Loucy (cell line): ENCODE measurements around the gene ALCAM.
"Not testable (repeated sequence)": the region's sequence is repeated elsewhere in the genome, so short reads cannot be mapped to it uniquely, and the experiment has no call there.

Experiments
- H2AFZ ChIP-seq: fragments of 200-600 bp; sonication (generic); 2 replicates; pipeline ENCODE4 v1.6.0; 2016; ENCODE audit warnings: antibody characterized with exemption, mild to moderate bottlenecking, low read length, moderate library complexity
- H3F3A ChIP-seq: fragments of 200-600 bp; 2 replicates; pipeline ENCODE4 v1.6.0; 2016; ENCODE audit warnings: antibody characterized with exemption, low read depth, mild to moderate bottlenecking
- H3K27me3 ChIP-seq: fragments of 200-600 bp; sonication (generic); 2 replicates; pipeline ENCODE4 v1.6.1; 2014; ENCODE audit warnings: low read length, mild to moderate bottlenecking; ENCODE audit not compliant: insufficient read depth, poor library complexity, severe bottlenecking
- H3K36me3 ChIP-seq: fragments of 200-600 bp; sonication (generic); 2 replicates; pipeline ENCODE4 v1.6.1; 2016; ENCODE audit warnings: low read length; ENCODE audit not compliant: insufficient read depth
- H3K4me1 ChIP-seq: fragments of 200-600 bp; sonication (generic); 2 replicates; pipeline ENCODE4 v1.5.1; 2014; ENCODE audit warnings: low read length, mild to moderate bottlenecking; ENCODE audit not compliant: insufficient read depth, poor library complexity, severe bottlenecking
- H3K4me2 ChIP-seq: fragments of 200-600 bp; sonication (generic); 2 replicates; pipeline ENCODE4 v1.6.0; 2014; ENCODE audit warnings: antibody characterized with exemption, low read length, low read depth, mild to moderate bottlenecking; ENCODE audit not compliant: poor library complexity, severe bottlenecking
- H3K4me3 ChIP-seq: fragments of 200-600 bp; sonication (generic); 2 replicates; pipeline ENCODE4 v1.5.1; 2014; ENCODE audit warnings: low read length, mild to moderate bottlenecking, mixed read lengths; ENCODE audit not compliant: poor library complexity, severe bottlenecking
- H3K79me2 ChIP-seq: fragments of 200-600 bp; sonication (generic); 2 replicates; pipeline ENCODE4 v1.6.1; 2014; ENCODE audit warnings: low read length; ENCODE audit not compliant: insufficient read depth
- H3K9ac ChIP-seq: fragments of 200-600 bp; sonication (generic); 2 replicates; pipeline ENCODE4 v1.6.0; 2014; ENCODE audit warnings: mild to moderate bottlenecking, low read depth, low read length, moderate library complexity; ENCODE audit not compliant: poor library complexity, severe bottlenecking
- H3K9me2 ChIP-seq: fragments of 200-600 bp; sonication (generic); replicated peaks from 2 replicates; pipeline ENCODE4 v1.6.1; 2016; ENCODE audit warnings: low read depth, low read length, mixed read lengths
- H3K9me3 ChIP-seq: fragments of 200-600 bp; sonication (generic); 2 replicates; pipeline ENCODE4 v1.6.1; 2014; ENCODE audit warnings: mild to moderate bottlenecking, antibody characterized with exemption, low read length, low read depth; ENCODE audit not compliant: insufficient read depth
- H4K20me1 ChIP-seq: fragments of 200-600 bp; sonication (generic); 2 replicates; pipeline ENCODE4 v1.6.0; 2014; ENCODE audit warnings: antibody characterized with exemption, low read length, mild to moderate bottlenecking; ENCODE audit not compliant: insufficient read depth, poor library complexity, severe bottlenecking
- EZH2phosphoT487 ChIP-seq: fragments of 200-600 bp; IDR thresholded peaks from 2 replicates; pipeline ENCODE4 v1.6.1; 2018; ENCODE audit warnings: antibody characterized with exemption, mild to moderate bottlenecking, moderate library complexity, borderline replicate concordance
- TF ChIP-seq, protein P1 (sequence below): fragments of 200-600 bp; sonication (generic); conservative IDR thresholded peaks from 2 replicates; pipeline ENCODE4 v1.5.1; 2014; ENCODE audit warnings: mild to moderate bottlenecking, antibody characterized with exemption, low read length

The ALCAM gene

DNA sequence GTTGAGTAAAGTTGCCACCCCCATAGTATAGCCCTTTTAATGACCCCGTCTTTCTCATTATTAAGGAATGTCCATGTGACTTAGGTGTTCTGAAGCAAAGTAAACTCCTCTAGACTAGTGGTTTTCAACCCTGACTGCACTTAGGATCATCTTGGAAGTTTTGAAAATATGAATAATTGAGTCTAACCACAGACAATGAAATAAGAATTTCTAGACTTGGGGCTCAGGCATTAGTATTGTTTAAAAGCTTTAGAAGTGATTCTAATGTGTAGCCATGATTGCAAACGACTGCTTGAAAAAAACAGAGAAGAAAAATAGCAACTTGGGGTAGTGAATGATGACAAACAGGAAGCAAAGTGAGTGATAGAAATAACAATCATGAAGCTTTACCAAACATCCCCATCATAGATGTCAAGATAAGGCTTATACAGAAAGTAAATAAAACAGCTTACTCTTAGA, 35.0 kb downstream of the ALCAM start:
- Histone ChIP-seq H3K9ac (no peak overlapping the region), H3K9me2 (no peaks in the 10 kb centered on the region), H3K27me3 (no peaks in the 10 kb centered on the region), H2AFZ (no peak overlapping the region), H3K4me2 (no peak overlapping the region), H4K20me1 (no peaks in the 10 kb centered on the region), H3F3A (no peaks in the 10 kb centered on the region), H3K36me3 (no peaks in the 10 kb centered on the region), H3K4me3 (no peak overlapping the region), H3K79me2 (no peaks in the 10 kb centered on the region), H3K4me1 (no peaks in the 10 kb centered on the region), H3K9me3 (no peaks in the 10 kb centered on the region)
- TF ChIP-seq, protein P1, sequence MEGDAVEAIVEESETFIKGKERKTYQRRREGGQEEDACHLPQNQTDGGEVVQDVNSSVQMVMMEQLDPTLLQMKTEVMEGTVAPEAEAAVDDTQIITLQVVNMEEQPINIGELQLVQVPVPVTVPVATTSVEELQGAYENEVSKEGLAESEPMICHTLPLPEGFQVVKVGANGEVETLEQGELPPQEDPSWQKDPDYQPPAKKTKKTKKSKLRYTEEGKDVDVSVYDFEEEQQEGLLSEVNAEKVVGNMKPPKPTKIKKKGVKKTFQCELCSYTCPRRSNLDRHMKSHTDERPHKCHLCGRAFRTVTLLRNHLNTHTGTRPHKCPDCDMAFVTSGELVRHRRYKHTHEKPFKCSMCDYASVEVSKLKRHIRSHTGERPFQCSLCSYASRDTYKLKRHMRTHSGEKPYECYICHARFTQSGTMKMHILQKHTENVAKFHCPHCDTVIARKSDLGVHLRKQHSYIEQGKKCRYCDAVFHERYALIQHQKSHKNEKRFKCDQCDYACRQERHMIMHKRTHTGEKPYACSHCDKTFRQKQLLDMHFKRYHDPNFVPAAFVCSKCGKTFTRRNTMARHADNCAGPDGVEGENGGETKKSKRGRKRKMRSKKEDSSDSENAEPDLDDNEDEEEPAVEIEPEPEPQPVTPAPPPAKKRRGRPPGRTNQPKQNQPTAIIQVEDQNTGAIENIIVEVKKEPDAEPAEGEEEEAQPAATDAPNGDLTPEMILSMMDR: no peak
- no peak for TF ChIP-seq EZH2phosphoT487

DNA sequence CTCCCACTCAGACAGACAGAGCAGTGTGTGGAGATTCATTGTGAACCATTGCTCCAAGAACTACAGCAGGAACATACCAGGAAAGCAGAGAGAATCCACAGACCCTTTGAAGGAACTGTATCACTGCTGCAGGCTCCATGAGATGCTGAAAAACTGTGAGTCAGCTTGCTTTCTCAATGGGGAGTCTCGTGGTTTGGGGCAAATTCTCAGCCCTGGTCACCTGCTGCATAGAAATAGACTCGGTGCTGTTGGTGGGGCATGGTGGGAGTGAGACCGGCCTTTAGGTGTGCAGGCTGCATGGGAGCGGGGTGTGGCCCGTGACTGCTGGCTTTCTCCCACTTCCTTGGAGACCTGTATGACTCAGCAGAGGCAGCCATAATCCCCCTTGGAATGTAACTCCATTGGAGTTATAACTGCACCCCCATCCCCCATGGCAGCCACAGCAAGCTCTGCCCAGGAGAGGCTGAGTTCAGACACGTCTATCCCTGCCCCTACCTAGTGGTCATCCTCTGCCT, 35.6 kb downstream of the ALCAM start:
- H3K4me2 ChIP-seq: no peak overlapping the region
- no peaks in the 10 kb centered on the region for H3K4me1 ChIP-seq
- no peaks in the 10 kb centered on the region for H3K9me3 ChIP-seq
- no peaks in the 10 kb centered on the region for H3K27me3 ChIP-seq
- TF ChIP-seq, protein P1: no peak
- no peak for TF ChIP-seq EZH2phosphoT487
- H3K9me2 ChIP-seq: no peaks in the 10 kb centered on the region
- H3K9ac ChIP-seq: no peak overlapping the region
- H2AFZ ChIP-seq: no peak overlapping the region
- no peaks in the 10 kb centered on the region for H4K20me1 ChIP-seq
- H3F3A ChIP-seq: no peaks in the 10 kb centered on the region
- no peaks in the 10 kb centered on the region for H3K79me2 ChIP-seq
- no peak overlapping the region for H3K4me3 ChIP-seq
- H3K36me3 ChIP-seq: no peaks in the 10 kb centered on the region

DNA sequence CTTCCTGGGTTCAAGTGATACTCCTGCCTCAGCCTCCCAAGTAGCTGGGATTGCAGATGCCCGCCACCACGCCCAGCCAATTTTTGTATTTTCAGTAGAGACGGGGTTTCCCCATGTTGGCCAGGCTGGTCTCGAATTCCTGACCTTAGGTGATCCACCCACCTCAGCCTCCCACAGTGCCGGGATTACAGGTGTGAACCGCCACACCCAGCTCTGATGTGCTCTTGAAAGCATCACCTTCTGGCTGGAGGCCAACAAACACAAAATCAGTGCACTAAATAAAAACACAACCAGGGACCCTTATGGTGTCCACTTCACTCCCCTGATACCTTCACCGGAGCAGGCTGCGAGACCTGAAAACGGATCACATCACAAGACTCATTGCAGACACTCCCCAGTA, 36.3 kb downstream of the ALCAM start:
- not testable (repeated sequence) for H3K9ac ChIP-seq, H2AFZ ChIP-seq, H3F3A ChIP-seq, H3K4me2 ChIP-seq, H3K27me3 ChIP-seq, H3K9me2 ChIP-seq, H3K79me2 ChIP-seq, H3K4me1 ChIP-seq, H3K36me3 ChIP-seq, H3K9me3 ChIP-seq, H3K4me3 ChIP-seq, H4K20me1 ChIP-seq

DNA sequence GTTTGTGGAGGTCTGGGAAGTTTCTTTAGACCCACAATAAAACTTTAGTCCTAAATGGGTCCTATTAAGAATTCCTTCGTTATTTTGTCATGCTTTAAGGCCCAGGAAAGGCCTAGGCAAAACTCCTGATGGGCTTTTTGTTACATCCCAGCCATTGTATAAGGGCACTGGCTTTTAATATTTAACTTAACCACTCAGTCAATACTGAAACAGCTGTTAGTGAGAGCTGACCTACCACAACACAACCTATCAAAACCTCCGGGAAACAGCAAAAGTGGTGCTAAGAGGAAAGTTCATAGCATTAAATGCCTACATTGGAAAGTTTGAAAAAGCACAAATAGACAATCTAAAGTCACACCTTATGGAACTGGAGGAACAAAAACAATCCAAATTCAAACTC, 39.6 kb downstream of the ALCAM start:
- no peaks in the 10 kb centered on the region for H3K79me2 ChIP-seq
- no peak overlapping the region for H3K4me2 ChIP-seq
- H3K4me1 ChIP-seq: no peaks in the 10 kb centered on the region

More for the DNA sequence above, 39.6 kb downstream of the ALCAM start:
- H3K27me3 ChIP-seq: no peaks in the 10 kb centered on the region
- no peaks in the 10 kb centered on the region for H4K20me1 ChIP-seq
- H3F3A ChIP-seq: no peaks in the 10 kb centered on the region
- no peak for TF ChIP-seq EZH2phosphoT487
- TF ChIP-seq, protein P1: no peak
- no peaks in the 10 kb centered on the region for H3K9me2 ChIP-seq
- no peak overlapping the region for H3K4me3 ChIP-seq
- H3K36me3 ChIP-seq: no peaks in the 10 kb centered on the region
- H3K9ac ChIP-seq: no peak overlapping the region
- H2AFZ ChIP-seq: no peak overlapping the region
- H3K9me3 ChIP-seq: no peaks in the 10 kb centered on the region
